D721Med (cell line): ENCODE measurements around the gene EYS.

ENCODE experiments used
- DNase-seq: peaks from one replicate; pipeline ENCODE4 v3.0.0; 2011; ENCODE audit warnings: low spot score; ENCODE audit not compliant: insufficient read length
- FAIRE-seq: peaks from 2 replicates; lab custom pipeline; 2011; peaks lifted over from hg19 to GRCh38; lab: Jason Lieb, UNC
- CTCF ChIP-seq: IDR thresholded peaks from 2 replicates; pipeline ENCODE4 v1.5.1; 2012; ENCODE audit warnings: mild to moderate bottlenecking, control low read depth; ENCODE audit not compliant: insufficient read depth; ENCODE audit errors: missing control alignments

Gene EYS

GRCh38 chr6:64591676-64592036 lies 1115.4 kb downstream of the EYS start:
- FAIRE-seq (no peak), DNase-seq (no peak)
- TF ChIP-seq CTCF = no peak

GRCh38 chr6:64590965-64591675 lies 1115.9 kb downstream of the EYS start:
- no peak for FAIRE-seq
- no peak for DNase-seq
- TF ChIP-seq CTCF = no peak

GRCh38 chr6:64589961-64590360 lies 1117.1 kb downstream of the EYS start:
- no peak for DNase-seq
- FAIRE-seq = no peak
- TF ChIP-seq CTCF = no peak

GRCh38 chr6:64580346-64580745 lies 1126.7 kb downstream of the EYS start:
- no peak for TF ChIP-seq CTCF
- FAIRE-seq (no peak), DNase-seq (no peak)

- FAIRE-seq (no peak), DNase-seq (no peak)
- no peak for TF ChIP-seq CTCF
These were observed 1153.7 kb downstream of the EYS start for GRCh38 chr6:64553249-64553786.

GRCh38 chr6:64547594-64548268 lies 1159.3 kb downstream of the EYS start:
- FAIRE-seq = no peak
- no peak for DNase-seq
- TF ChIP-seq CTCF = no peak

- no peak for FAIRE-seq
- no peak for DNase-seq
- TF ChIP-seq CTCF = no peak
These were observed 1167.1 kb downstream of the EYS start for GRCh38 chr6:64539917-64540316.
